ENCODE measurements around the gene TFR2. TPM values are rescaled to one million over a fixed set of nuclear protein-coding genes. Genes with fewer than 3 reads are reported as not detected.
A peak's percentile ranks its signal among the peaks of the same experiment; 100 is the strongest.

The TFR2 gene
- total and polyA plus RNA-seq, 2 experiments from 2014 or later = 3.7 to 4.2 TPM

- no peak for TF ChIP-seq ETS1 (IDR thresholded peaks at IDR 0.05)
- no peak for TF ChIP-seq EZH2phosphoT487 (IDR thresholded peaks at IDR 0.05; ENCODE audit: unreplicated experiment)
- no peak for TF ChIP-seq POLR2AphosphoS5 (IDR thresholded peaks at IDR 0.05; ENCODE audit: low read depth)
These were observed 33.7 kb upstream of the TFR2 start (continued) for GRCh38 chr7:100675105-100675451.

GRCh38 chr7:100674411-100675104, 33.2 kb upstream of the TFR2 start:
- peak; percentile 67 for DNase-seq (ENCODE audit: low spot score)
- Histone ChIP-seq H3K4me3 (peak overlapping the region; percentile 93), H3K9me2 (ENCODE audit: insufficient read depth) (no peaks in the 10 kb centered on the region), H3K4me2 (peak overlapping the region; percentile 99), H3K4me1 (ENCODE audit: insufficient read depth) (peaks cover 4% of the 10 kb centered on the region; the same call in 1 of the 2 replicates), H3K79me2 (replicated peaks; ENCODE audit: insufficient read depth) (no peaks in the 10 kb centered on the region), H3K27ac (ENCODE audit: low read depth) (no peak overlapping the region), H3F3A (replicated peaks; ENCODE audit: low read depth) (peaks cover 19% of the 10 kb centered on the region), H3K27me3 (ENCODE audit: insufficient read depth) (peaks cover 16% of the 10 kb centered on the region), H3K36me3 (ENCODE audit: insufficient read depth) (no peaks in the 10 kb centered on the region), H2AFZ (no peak overlapping the region), H4K20me1 (replicated peaks; ENCODE audit: insufficient read depth) (no peaks in the 10 kb centered on the region; the same call in 1 of the 2 replicates)
- Mint-ChIP-seq H3K27me3 (ENCODE audit: insufficient read depth, low read depth, poor library complexity) (peaks cover 35% of the 10 kb centered on the region), H3K4me3 (peak overlapping the region; percentile 83), H3K4me1 (peaks cover 7% of the 10 kb centered on the region), H3K36me3 (ENCODE audit: low read depth) (peaks cover 18% of the 10 kb centered on the region), H3K27ac (no peak overlapping the region), H3K9me3 (no peaks in the 10 kb centered on the region)
- peak; percentile 5; the same call in 2 of the 3 replicates for ATAC-seq
- TF ChIP-seq CREB1 (CRISPR knock-in tag; IDR thresholded peaks at IDR 0.05; ENCODE audit: low read depth) = no peak
- TF ChIP-seq STAT1 (IDR thresholded peaks at IDR 0.05; ENCODE audit: unreplicated experiment) = no peak
- TF ChIP-seq ZNF462 (CRISPR knock-in tag; IDR thresholded peaks at IDR 0.05) = no peak
- no peak for TF ChIP-seq JUNB (IDR thresholded peaks at IDR 0.05; ENCODE audit: unreplicated experiment)
- no peak for TF ChIP-seq POLR2AphosphoS5 (IDR thresholded peaks at IDR 0.05; ENCODE audit: low read depth)
- TF ChIP-seq ZNF114 (CRISPR knock-in tag; IDR thresholded peaks at IDR 0.05) = no peak
- no peak for TF ChIP-seq CTCF (conservative IDR thresholded peaks at IDR 0.05; ENCODE audit: low read depth in 2 of 2)
- no peak for TF ChIP-seq NANOG (IDR thresholded peaks at IDR 0.05; ENCODE audit: borderline replicate concordance)
- no peak for TF ChIP-seq ZNF331 (CRISPR knock-in tag; IDR thresholded peaks at IDR 0.05; ENCODE audit: low read depth)
- no peak for TF ChIP-seq EZH2 (IDR thresholded peaks at IDR 0.05; ENCODE audit: low read depth, unreplicated experiment)
- no peak for TF ChIP-seq EZH2phosphoT487 (IDR thresholded peaks at IDR 0.05; ENCODE audit: unreplicated experiment)

Measured in GM23338 (cell line).